Skeletal muscle tissue (tissue), 4 donors: ENCODE data around the gene JMJD1C. TPM values are rescaled to one million over a fixed set of nuclear protein-coding genes. Genes with fewer than 3 reads are reported as not detected.

Experiments
- H3K27ac ChIP-seq: one replicate; pipeline ENCODE4 v1.7.0; 2013; ENCODE audit warnings: mild to moderate bottlenecking, low read depth, low read length, inconsistent platforms
- H3K27me3 ChIP-seq, 3 donors: one replicate each; pipeline ENCODE4 v1.7.0; 2013; ENCODE audit warnings: low read length in 3 of 3; ENCODE audit not compliant: control insufficient read depth in 3 of 3, insufficient read depth in 3 of 3
- H3K36me3 ChIP-seq, 3 donors: one replicate each; pipeline ENCODE4 v1.7.0; 2013; ENCODE audit warnings: low read length in 3 of 3; ENCODE audit not compliant: control insufficient read depth in 3 of 3, insufficient read depth in 3 of 3
- H3K4me1 ChIP-seq, 3 donors: one replicate each; pipeline ENCODE4 v1.7.0; 2013; ENCODE audit warnings: low read length in 3 of 3, mild to moderate bottlenecking in 3 of 3; ENCODE audit not compliant: control insufficient read depth in 3 of 3, insufficient read depth in 3 of 3
- H3K4me3 ChIP-seq, 3 donors: one replicate each; pipeline ENCODE4 v1.7.0; 2013; ENCODE audit warnings: low read length in 3 of 3
- H3K9ac ChIP-seq, 3 donors: one replicate each; pipeline ENCODE4 v1.7.0; 2013; ENCODE audit warnings: low read length in 3 of 3, mild to moderate bottlenecking in 3 of 3, moderate library complexity in 2 of 3, low read depth in 1 of 3
- H3K9me3 ChIP-seq, 3 donors: one replicate each; pipeline ENCODE4 v1.7.0; 2013; ENCODE audit warnings: low read length in 3 of 3; ENCODE audit not compliant: control insufficient read depth in 3 of 3
- total RNA-seq: library from RNA; depleted of rRNA; stranded (reverse); fragments of >200 nt; gene quantifications from one replicate; pipeline ENCODE4 v1.2.3, GENCODE V29; 2014
- donor health status: Osteomylitis.

JMJD1C gene
- total RNA-seq, 1 donor from 2014 or later: 90.8 TPM

- Histone ChIP-seq H3K9ac (no peak overlapping the region), H3K4me3 (no peak overlapping the region), H3K4me1 (peaks cover 23 to 38% (median 24%) of the 10 kb centered on the region in 3 donors), H3K36me3 (peaks cover 9 to 19% (median 13%) of the 10 kb centered on the region in 3 donors), H3K27ac (no peak overlapping the region), H3K27me3 (no peaks in the 10 kb centered on the region), H3K9me3 (no peaks in the 10 kb centered on the region)
These were observed 256.8 kb downstream of the JMJD1C start for GRCh38 chr10:63208986-63209385.

GRCh38 chr10:63206997-63207811 is 258.6 kb downstream of the JMJD1C start:
- Histone ChIP-seq H3K27me3 (no peaks in the 10 kb centered on the region), H3K4me1 (peaks cover 23 to 40% (median 24%) of the 10 kb centered on the region in 3 donors), H3K9ac (no peak overlapping the region), H3K36me3 (peaks cover 4 to 10% (median 5%) of the 10 kb centered on the region in 3 donors), H3K9me3 (no peaks in the 10 kb centered on the region), H3K4me3 (no peak overlapping the region), H3K27ac (peak overlapping the region; percentile 36)

GRCh38 chr10:63206576-63206975 is 259.2 kb downstream of the JMJD1C start:
- Histone ChIP-seq H3K27ac (no peak overlapping the region), H3K27me3 (no peaks in the 10 kb centered on the region), H3K9me3 (no peaks in the 10 kb centered on the region), H3K36me3 (peaks cover 4 to 5% (median 5%) of the 10 kb centered on the region in 3 donors), H3K4me1 (peaks cover 23 to 42% (median 24%) of the 10 kb centered on the region in 3 donors), H3K4me3 (no peak overlapping the region), H3K9ac (no peak overlapping the region)

GRCh38 chr10:63205421-63205820 is 260.4 kb downstream of the JMJD1C start:
- Histone ChIP-seq H3K9ac (no peak overlapping the region), H3K4me3 (no peak overlapping the region), H3K27me3 (no peaks in the 10 kb centered on the region), H3K36me3 (peaks cover 4 to 7% (median 5%) of the 10 kb centered on the region in 3 donors), H3K27ac (no peak overlapping the region), H3K4me1 (peaks cover 18 to 38% (median 24%) of the 10 kb centered on the region in 3 donors), H3K9me3 (no peaks in the 10 kb centered on the region)

GRCh38 chr10:63204667-63205391 is 260.9 kb downstream of the JMJD1C start:
- no peak overlapping the region for H3K9ac ChIP-seq
- no peak overlapping the region for H3K4me3 ChIP-seq
- H3K4me1 ChIP-seq: peaks cover 17 to 37% (median 24%) of the 10 kb centered on the region in 3 donors
- no peaks in the 10 kb centered on the region for H3K9me3 ChIP-seq
- no peaks in the 10 kb centered on the region for H3K27me3 ChIP-seq
- H3K27ac ChIP-seq: no peak overlapping the region
- peaks cover 4 to 9% (median 5%) of the 10 kb centered on the region in 3 donors for H3K36me3 ChIP-seq

- Histone ChIP-seq H3K9ac (no peak overlapping the region), H3K36me3 (peaks cover 2 to 17% (median 12%) of the 10 kb centered on the region in 3 donors), H3K27ac (no peak overlapping the region), H3K4me1 (peaks cover 0 to 6% (median 0%) of the 10 kb centered on the region in 3 donors), H3K4me3 (no peak overlapping the region), H3K27me3 (no peaks in the 10 kb centered on the region), H3K9me3 (no peaks in the 10 kb centered on the region)
These were observed 264.7 kb downstream of the JMJD1C start for GRCh38 chr10:63201118-63201517.

- peaks cover 2 to 17% (median 12%) of the 10 kb centered on the region in 3 donors for H3K36me3 ChIP-seq
- H3K9me3 ChIP-seq: no peaks in the 10 kb centered on the region
- peaks cover 0 to 6% (median 0%) of the 10 kb centered on the region in 3 donors for H3K4me1 ChIP-seq
- H3K9ac ChIP-seq: no peak overlapping the region
- H3K4me3 ChIP-seq: no peak overlapping the region
- H3K27me3 ChIP-seq: no peaks in the 10 kb centered on the region
- H3K27ac ChIP-seq: no peak overlapping the region
These were observed 265.3 kb downstream of the JMJD1C start for GRCh38 chr10:63200431-63200830.

- Histone ChIP-seq H3K9ac (no peak overlapping the region), H3K27me3 (no peaks in the 10 kb centered on the region), H3K27ac (no peak overlapping the region), H3K4me3 (no peak overlapping the region), H3K36me3 (peaks cover 4 to 18% (median 13%) of the 10 kb centered on the region in 3 donors), H3K9me3 (no peaks in the 10 kb centered on the region), H3K4me1 (peaks cover 0 to 6% (median 0%) of the 10 kb centered on the region in 3 donors)
These were observed 266.1 kb downstream of the JMJD1C start for GRCh38 chr10:63199716-63200115.

- Histone ChIP-seq H3K36me3 (peaks cover 11 to 27% (median 26%) of the 10 kb centered on the region in 3 donors), H3K4me3 (no peak overlapping the region), H3K9me3 (no peaks in the 10 kb centered on the region), H3K27ac (no peak overlapping the region), H3K27me3 (no peaks in the 10 kb centered on the region), H3K4me1 (peaks cover 0 to 6% (median 0%) of the 10 kb centered on the region in 3 donors), H3K9ac (no peak overlapping the region)
These were observed 268.3 kb downstream of the JMJD1C start for GRCh38 chr10:63197344-63198092.
